KMS-11 (cell line): ENCODE measurements around the gene RFTN1.

Source experiments
- H2AFZ ChIP-seq: fragments of 200-600 bp; sonication (generic); 2 replicates; pipeline ENCODE4 v1.6.1; 2016; ENCODE audit warnings: antibody characterized with exemption, mixed run types, low read depth
- H3K27ac ChIP-seq: fragments of 200-600 bp; sonication (generic); 2 replicates; pipeline ENCODE4 v1.6.1; 2016; ENCODE audit warnings: mild to moderate bottlenecking, mixed run types
- H3K27me3 ChIP-seq: fragments of 200-600 bp; sonication (generic); 2 replicates; pipeline ENCODE4 v1.6.1; 2017; ENCODE audit warnings: mild to moderate bottlenecking, low read depth, mixed run types, moderate library complexity; ENCODE audit not compliant: insufficient read depth
- H3K36me3 ChIP-seq: fragments of 200-600 bp; sonication (generic); 2 replicates; pipeline ENCODE4 v1.6.1; 2017; ENCODE audit warnings: mild to moderate bottlenecking, mixed run types; ENCODE audit not compliant: insufficient read depth
- H3K4me1 ChIP-seq: fragments of 200-600 bp; sonication (generic); 2 replicates; pipeline ENCODE4 v1.6.1; 2016; ENCODE audit warnings: mild to moderate bottlenecking, low read depth, mixed run types; ENCODE audit not compliant: poor library complexity, severe bottlenecking
- H3K4me2 ChIP-seq: fragments of 200-600 bp; sonication (generic); 2 replicates; pipeline ENCODE4 v1.7.0; 2016; ENCODE audit warnings: mild to moderate bottlenecking, mixed run types
- H3K4me3 ChIP-seq: fragments of 200-600 bp; sonication (generic); IDR thresholded peaks from 2 replicates; pipeline ENCODE4 v1.6.1; 2017; ENCODE audit warnings: low read depth, low read length, mixed read lengths; ENCODE audit not compliant: insufficient read depth
- H3K79me2 ChIP-seq: fragments of 200-600 bp; sonication (generic); 2 replicates; pipeline ENCODE4 v1.6.1; 2016; ENCODE audit warnings: low read depth, mixed run types; ENCODE audit not compliant: insufficient read depth
- H3K9ac ChIP-seq: fragments of 200-600 bp; sonication (generic); 2 replicates; pipeline ENCODE4 v1.6.1; 2016; ENCODE audit warnings: mild to moderate bottlenecking, mixed run types
- H4K20me1 ChIP-seq: fragments of 200-600 bp; sonication (generic); 2 replicates; pipeline ENCODE4 v1.6.1; 2016; ENCODE audit warnings: mild to moderate bottlenecking, mixed run types; ENCODE audit not compliant: insufficient read depth
- CTCF ChIP-seq: fragments of 200-600 bp; sonication (generic); conservative IDR thresholded peaks from 2 replicates; pipeline ENCODE4 v1.6.1; 2017; ENCODE audit warnings: low read depth, mild to moderate bottlenecking, antibody characterized with exemption, low read length, moderate library complexity, mixed read lengths

RFTN1 gene

GRCh38 chr3:16466822-16467221 is 46.7 kb downstream of the RFTN1 start:
- H4K20me1 ChIP-seq = no peaks in the 10 kb centered on the region
- H3K27me3 ChIP-seq = no peaks in the 10 kb centered on the region
- H3K4me2 ChIP-seq = no peak overlapping the region
- no peak overlapping the region for H3K4me3 ChIP-seq
- no peak overlapping the region for H3K9ac ChIP-seq
- no peaks in the 10 kb centered on the region for H3K4me1 ChIP-seq
- H3K79me2 ChIP-seq = no peaks in the 10 kb centered on the region
- no peak overlapping the region for H2AFZ ChIP-seq
- H3K27ac ChIP-seq = no peak overlapping the region
- H3K36me3 ChIP-seq = no peaks in the 10 kb centered on the region
- TF ChIP-seq CTCF = no peak

GRCh38 chr3:16464511-16465148 is 48.9 kb downstream of the RFTN1 start:
- Histone ChIP-seq H4K20me1 (no peaks in the 10 kb centered on the region), H3K4me3 (no peak overlapping the region), H3K4me2 (no peak overlapping the region), H3K79me2 (no peaks in the 10 kb centered on the region), H2AFZ (no peak overlapping the region), H3K27ac (no peak overlapping the region), H3K9ac (no peak overlapping the region), H3K27me3 (no peaks in the 10 kb centered on the region), H3K36me3 (no peaks in the 10 kb centered on the region), H3K4me1 (no peaks in the 10 kb centered on the region)
- no peak for TF ChIP-seq CTCF

GRCh38 chr3:16463914-16464313 is 49.6 kb downstream of the RFTN1 start:
- H3K27me3 ChIP-seq = no peaks in the 10 kb centered on the region
- H3K27ac ChIP-seq = no peak overlapping the region
- no peaks in the 10 kb centered on the region for H4K20me1 ChIP-seq
- no peak overlapping the region for H3K4me2 ChIP-seq
- no peak overlapping the region for H3K4me3 ChIP-seq
- no peak overlapping the region for H3K9ac ChIP-seq
- H3K4me1 ChIP-seq = no peaks in the 10 kb centered on the region
- H3K79me2 ChIP-seq = no peaks in the 10 kb centered on the region
- H3K36me3 ChIP-seq = no peaks in the 10 kb centered on the region
- TF ChIP-seq CTCF = no peak
- H2AFZ ChIP-seq = no peak overlapping the region

- Histone ChIP-seq H3K79me2 (no peaks in the 10 kb centered on the region), H3K4me3 (no peak overlapping the region), H2AFZ (no peak overlapping the region), H3K36me3 (no peaks in the 10 kb centered on the region), H3K27me3 (no peaks in the 10 kb centered on the region), H4K20me1 (no peaks in the 10 kb centered on the region), H3K27ac (no peak overlapping the region), H3K4me1 (no peaks in the 10 kb centered on the region), H3K9ac (no peak overlapping the region), H3K4me2 (no peak overlapping the region)
- TF ChIP-seq CTCF = no peak
Measured at GRCh38 chr3:16463119-16463518, 50.4 kb downstream of the RFTN1 start.
